Measurements from ENCODE around the gene PTGFRN. TPM values are rescaled to one million over a fixed set of nuclear protein-coding genes. Genes with fewer than 3 reads are reported as not detected.
A peak's percentile ranks its signal among the peaks of the same experiment; 100 is the strongest.

Gene PTGFRN
- total and polyA plus RNA-seq, 2 of the 13 experiments (the other 11 are each of a cell fraction or from before 2014, with no cell fraction given): 3.3 to 11.3 TPM

DNA sequence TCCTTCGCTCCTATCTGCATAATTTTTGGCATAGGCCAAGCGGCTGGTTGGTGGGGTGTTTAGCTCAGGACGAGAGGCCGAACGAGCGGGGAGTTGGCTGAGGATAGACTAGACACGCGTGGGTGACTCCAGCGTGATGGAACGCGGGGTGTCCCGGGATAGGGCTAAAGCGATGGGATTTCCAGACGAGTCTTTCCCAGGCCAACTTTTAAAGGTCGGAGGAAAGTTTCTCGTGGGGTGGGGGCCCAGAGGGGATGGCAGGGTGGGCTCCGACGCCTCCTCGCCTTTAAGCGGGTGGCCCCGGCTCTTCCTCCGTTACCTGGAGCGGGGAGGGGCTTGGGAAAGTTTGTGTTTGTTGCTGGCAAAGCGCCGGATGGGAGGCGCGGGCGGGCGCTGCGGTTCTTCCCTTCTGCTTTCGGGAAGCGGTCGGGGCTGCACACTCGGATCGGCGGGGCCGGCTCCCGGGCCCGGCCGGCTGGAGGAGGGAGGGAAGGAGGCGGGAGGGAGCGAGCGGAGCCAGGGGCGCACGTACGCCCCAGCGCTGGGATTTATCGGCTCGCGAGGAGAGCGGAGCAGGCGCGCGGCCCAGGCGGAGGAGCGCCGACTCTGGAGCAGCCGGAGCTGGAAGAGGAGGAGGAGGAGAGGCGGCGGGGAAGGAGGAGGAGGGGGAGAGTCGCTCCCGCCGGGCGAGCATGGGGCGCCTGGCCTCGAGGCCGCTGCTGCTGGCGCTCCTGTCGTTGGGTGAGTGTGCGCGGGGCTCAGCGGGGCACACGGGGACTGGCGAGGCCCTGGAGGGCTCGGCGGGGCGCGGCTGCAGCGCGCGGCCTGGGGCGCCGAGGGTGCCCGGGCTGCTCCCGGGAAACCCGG is at the start of gene PTGFRN (continued):
- TF ChIP-seq ZNF710 (CRISPR knock-in tag; IDR thresholded peaks at IDR 0.05; ENCODE audit: borderline replicate concordance) (0 out of 2 replicates have a peak, but pooled peaks have one; percentile 30), HNRNPK (IDR thresholded peaks at IDR 0.05; ENCODE audit: low read depth, low read length, poor library complexity, severe bottlenecking) (peak; percentile 73), TERF1 (CRISPR knock-in tag; IDR thresholded peaks at IDR 0.05) (no peak), UBTF (CRISPR knock-in tag; IDR thresholded peaks at IDR 0.05) (peak; percentile 53; the same call in 1 of the 2 replicates), ZNF329 (CRISPR knock-in tag; IDR thresholded peaks at IDR 0.05; ENCODE audit: low read depth) (0 out of 2 replicates have a peak, but pooled peaks have one; percentile 32), EZH2 (conservative IDR thresholded peaks at IDR 0.05; ENCODE audit: low read depth, low read length) (peak; percentile 63; the same call in 1 of the 2 replicates)
- TF ChIP-seq, protein P1, sequence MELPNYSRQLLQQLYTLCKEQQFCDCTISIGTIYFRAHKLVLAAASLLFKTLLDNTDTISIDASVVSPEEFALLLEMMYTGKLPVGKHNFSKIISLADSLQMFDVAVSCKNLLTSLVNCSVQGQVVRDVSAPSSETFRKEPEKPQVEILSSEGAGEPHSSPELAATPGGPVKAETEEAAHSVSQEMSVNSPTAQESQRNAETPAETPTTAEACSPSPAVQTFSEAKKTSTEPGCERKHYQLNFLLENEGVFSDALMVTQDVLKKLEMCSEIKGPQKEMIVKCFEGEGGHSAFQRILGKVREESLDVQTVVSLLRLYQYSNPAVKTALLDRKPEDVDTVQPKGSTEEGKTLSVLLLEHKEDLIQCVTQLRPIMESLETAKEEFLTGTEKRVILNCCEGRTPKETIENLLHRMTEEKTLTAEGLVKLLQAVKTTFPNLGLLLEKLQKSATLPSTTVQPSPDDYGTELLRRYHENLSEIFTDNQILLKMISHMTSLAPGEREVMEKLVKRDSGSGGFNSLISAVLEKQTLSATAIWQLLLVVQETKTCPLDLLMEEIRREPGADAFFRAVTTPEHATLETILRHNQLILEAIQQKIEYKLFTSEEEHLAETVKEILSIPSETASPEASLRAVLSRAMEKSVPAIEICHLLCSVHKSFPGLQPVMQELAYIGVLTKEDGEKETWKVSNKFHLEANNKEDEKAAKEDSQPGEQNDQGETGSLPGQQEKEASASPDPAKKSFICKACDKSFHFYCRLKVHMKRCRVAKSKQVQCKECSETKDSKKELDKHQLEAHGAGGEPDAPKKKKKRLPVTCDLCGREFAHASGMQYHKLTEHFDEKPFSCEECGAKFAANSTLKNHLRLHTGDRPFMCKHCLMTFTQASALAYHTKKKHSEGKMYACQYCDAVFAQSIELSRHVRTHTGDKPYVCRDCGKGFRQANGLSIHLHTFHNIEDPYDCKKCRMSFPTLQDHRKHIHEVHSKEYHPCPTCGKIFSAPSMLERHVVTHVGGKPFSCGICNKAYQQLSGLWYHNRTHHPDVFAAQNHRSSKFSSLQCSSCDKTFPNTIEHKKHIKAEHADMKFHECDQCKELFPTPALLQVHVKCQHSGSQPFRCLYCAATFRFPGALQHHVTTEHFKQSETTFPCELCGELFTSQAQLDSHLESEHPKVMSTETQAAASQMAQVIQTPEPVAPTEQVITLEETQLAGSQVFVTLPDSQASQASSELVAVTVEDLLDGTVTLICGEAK (IDR thresholded peaks at IDR 0.05): no peak
- TF ChIP-seq, protein P1 (CRISPR knock-in tag; IDR thresholded peaks at IDR 0.05): 0 out of 2 replicates have a peak, but pooled peaks have one; percentile 43
- TF ChIP-seq, protein P2, sequence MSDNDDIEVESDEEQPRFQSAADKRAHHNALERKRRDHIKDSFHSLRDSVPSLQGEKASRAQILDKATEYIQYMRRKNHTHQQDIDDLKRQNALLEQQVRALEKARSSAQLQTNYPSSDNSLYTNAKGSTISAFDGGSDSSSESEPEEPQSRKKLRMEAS (IDR thresholded peaks at IDR 0.05): peak; percentile 40

Data from HepG2 (cell line).